PC-9 (cell line): ENCODE data around the gene ARL17A. TPM values are rescaled to one million over a fixed set of nuclear protein-coding genes. Genes with fewer than 3 reads are reported as not detected.
"Not testable (repeated sequence)": the region's sequence is repeated elsewhere in the genome, so short reads cannot be mapped to it uniquely, and the experiment has no call there.

Experiments
- BruUV-seq: library from RNA; stranded (reverse); fragments of 400-500 nt; replicated peaks from 2 replicates; lab custom pipeline; 2021; lab: Mats Ljungman, UMichigan
- CTCF ChIA-PET: fragments of 300-600 bp; sonication (Branson Sonifier 250); formaldehyde crosslinking; loops from one replicate; lab custom pipeline; 2022; ENCODE audit warnings: antibody characterized with exemption; lab: Charles Lee
- POLR2A ChIA-PET: fragments of 300-600 bp; sonication (Branson Sonifier 250); formaldehyde crosslinking; loops from one replicate; lab custom pipeline; 2022; ENCODE audit warnings: antibody characterized with exemption; ENCODE audit not compliant: unreplicated experiment; lab: Charles Lee
- DNase-seq, 2 experiments: peaks; one replicate each; pipeline versions ENCODE4 v3.0.0 to v3.0.0-alpha.2; 2015 to 2022; ENCODE audit warnings: mixed read lengths in 1 of 2
- H2AFZ ChIP-seq: fragments of 200-600 bp; sonication (generic); 2 replicates; pipeline ENCODE4 v1.8.1; 2017; ENCODE audit warnings: antibody characterized with exemption
- H3F3A ChIP-seq: fragments of 200-600 bp; sonication (generic); 2 replicates; pipeline ENCODE4 v1.8.1; 2017; ENCODE audit warnings: antibody characterized with exemption, mild to moderate bottlenecking, low read depth; ENCODE audit not compliant: insufficient read depth
- H3K27ac ChIP-seq: fragments of 200-600 bp; sonication (generic); 2 replicates; pipeline ENCODE4 v1.6.1; 2016; ENCODE audit warnings: mixed run types
- H3K27me3 ChIP-seq: fragments of 200-600 bp; sonication (generic); 2 replicates; pipeline ENCODE4 v1.6.1; 2016; ENCODE audit warnings: low read depth, mixed run types; ENCODE audit not compliant: insufficient read depth
- H3K36me3 ChIP-seq: fragments of 200-600 bp; sonication (generic); 2 replicates; pipeline ENCODE4 v1.6.1; 2016; ENCODE audit warnings: low read depth, mixed run types
- H3K4me1 ChIP-seq: fragments of 200-600 bp; sonication (generic); replicated peaks from 2 replicates; pipeline ENCODE4 v1.6.1; 2016; ENCODE audit warnings: mixed run types; ENCODE audit not compliant: insufficient read depth
- H3K4me2 ChIP-seq: fragments of 200-600 bp; sonication (generic); 2 replicates; pipeline ENCODE4 v1.6.1; 2017; ENCODE audit warnings: mixed run types
- H3K4me3 ChIP-seq: fragments of 200-600 bp; sonication (generic); 2 replicates; pipeline ENCODE4 v1.6.1; 2016; ENCODE audit warnings: mixed run types
- H3K79me2 ChIP-seq: fragments of 200-600 bp; sonication (generic); 2 replicates; pipeline ENCODE4 v1.6.1; 2017; ENCODE audit warnings: low read depth, mixed run types
- H3K9me2 ChIP-seq: fragments of 200-600 bp; sonication (generic); 2 replicates; pipeline ENCODE4 v1.8.1; 2017; ENCODE audit warnings: mild to moderate bottlenecking; ENCODE audit not compliant: insufficient read depth
- H3K9me3 ChIP-seq: fragments of 200-600 bp; sonication (generic); 2 replicates; pipeline ENCODE4 v1.8.1; 2016; ENCODE audit warnings: low read depth; ENCODE audit not compliant: insufficient read depth
- H4K20me1 ChIP-seq: fragments of 200-600 bp; sonication (generic); 2 replicates; pipeline ENCODE4 v1.8.1; 2017; ENCODE audit not compliant: insufficient read depth
- intact Hi-C: fragments of 100-400 bp; cut with micrococcal nuclease; formaldehyde crosslinking; loops from one replicate; pipeline ENCODE4 v1.10.0; 2022; ENCODE audit not compliant: unreplicated experiment
- total RNA-seq: library from RNA; stranded (reverse); gene quantifications from 2 replicates; pipeline ENCODE4 v1.2.3, GENCODE V29; 2021

The ARL17A gene
- total RNA-seq, 1 experiment from 2014 or later, result 41.9 TPM

DNA sequence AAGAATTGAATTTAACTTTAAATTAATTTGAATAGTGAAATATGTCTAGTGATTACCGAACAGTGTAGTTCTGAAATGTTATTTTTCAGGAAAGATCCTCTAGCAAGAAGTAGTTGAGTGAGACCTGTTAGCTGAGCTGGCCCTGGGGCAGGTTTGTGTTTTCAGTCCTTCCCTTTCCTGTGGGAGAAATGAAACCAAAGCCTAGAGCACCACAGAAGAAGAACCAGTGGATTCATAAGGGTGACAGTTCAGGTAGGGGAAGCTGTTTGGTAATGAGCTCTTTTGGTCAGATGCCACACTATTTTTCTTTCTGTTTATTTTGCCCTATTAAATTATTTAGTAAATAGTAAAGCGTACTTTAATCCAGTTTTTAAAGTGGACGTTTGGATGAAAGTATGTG, 37.6 kb upstream of the ARL17A start:
- H3K4me3 ChIP-seq, BruUV-seq, H3K9me2 ChIP-seq, H3K27me3 ChIP-seq, intact Hi-C loops, H3K79me2 ChIP-seq, H3K4me2 ChIP-seq, H3K9me3 ChIP-seq, H4K20me1 ChIP-seq, H3F3A ChIP-seq, H2AFZ ChIP-seq, H3K4me1 ChIP-seq, H3K36me3 ChIP-seq, CTCF ChIA-PET, DNase-seq, H3K27ac ChIP-seq, POLR2A ChIA-PET: not testable (repeated sequence)

DNA sequence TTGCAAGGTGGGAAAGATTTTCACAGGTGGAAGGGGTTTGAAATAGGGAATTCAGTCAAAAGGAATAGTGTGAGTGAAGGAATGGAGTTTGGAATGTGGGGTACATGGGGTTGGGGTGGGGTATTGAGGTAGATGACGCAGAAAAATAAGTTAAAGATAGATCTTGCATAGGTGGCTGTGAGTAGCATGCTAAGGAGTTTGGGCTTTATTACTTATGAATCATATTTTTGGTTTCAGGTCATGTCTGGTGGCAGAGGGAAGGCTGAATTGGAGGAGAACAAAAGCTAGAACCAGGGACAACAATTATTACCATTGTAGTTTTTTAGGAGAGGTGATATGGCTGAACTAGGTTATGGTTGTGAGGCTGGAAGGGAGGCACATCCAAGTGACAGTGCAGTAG, 34.4 kb upstream of the ARL17A start:
- H3K36me3 ChIP-seq, DNase-seq, H3F3A ChIP-seq, H4K20me1 ChIP-seq, H3K79me2 ChIP-seq, H3K4me1 ChIP-seq, H3K4me3 ChIP-seq, CTCF ChIA-PET, H3K27ac ChIP-seq, H2AFZ ChIP-seq, H3K4me2 ChIP-seq, H3K27me3 ChIP-seq, H3K9me3 ChIP-seq, POLR2A ChIA-PET, H3K9me2 ChIP-seq, BruUV-seq, intact Hi-C loops: not testable (repeated sequence)

GRCh38 chr17:46611304-46611703, 31.8 kb upstream of the ARL17A start:
- H3K27ac ChIP-seq, H3K79me2 ChIP-seq, H3K9me3 ChIP-seq, POLR2A ChIA-PET, H3K4me2 ChIP-seq, intact Hi-C loops, DNase-seq, H3K4me3 ChIP-seq, H2AFZ ChIP-seq, H3F3A ChIP-seq, CTCF ChIA-PET, H3K27me3 ChIP-seq, H3K9me2 ChIP-seq, H3K36me3 ChIP-seq, H3K4me1 ChIP-seq, BruUV-seq, H4K20me1 ChIP-seq: not testable (repeated sequence)

DNA sequence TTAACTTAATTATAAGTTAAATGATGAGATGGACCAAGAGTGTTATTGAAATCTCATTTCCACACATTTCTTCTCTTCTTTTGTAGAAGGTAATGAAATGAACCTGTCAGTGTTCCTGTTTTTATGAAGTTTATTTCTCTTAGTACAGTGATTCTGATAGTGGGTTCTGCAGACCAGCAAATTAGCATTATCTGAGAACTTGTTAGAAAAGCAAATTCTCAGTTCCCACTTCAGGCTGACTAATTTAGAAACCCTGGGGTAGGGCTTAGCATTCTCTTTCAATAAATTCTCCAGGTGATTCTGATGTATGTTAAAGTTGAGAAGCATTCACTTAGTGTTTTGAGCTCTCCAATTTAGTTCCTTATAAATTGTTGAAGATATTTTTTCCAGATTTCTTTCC, 23.6 kb upstream of the ARL17A start:
- H3K4me1 ChIP-seq, H3K4me2 ChIP-seq, CTCF ChIA-PET, H3K9me2 ChIP-seq, DNase-seq, BruUV-seq, H3K27me3 ChIP-seq, H3K4me3 ChIP-seq, intact Hi-C loops, H3F3A ChIP-seq, H3K36me3 ChIP-seq, H4K20me1 ChIP-seq, H3K79me2 ChIP-seq, H2AFZ ChIP-seq, H3K9me3 ChIP-seq, H3K27ac ChIP-seq, POLR2A ChIA-PET: not testable (repeated sequence)

GRCh38 chr17:46600767-46601166, 21.3 kb upstream of the ARL17A start:
- H3K27ac ChIP-seq, H3K36me3 ChIP-seq, H3K9me3 ChIP-seq, DNase-seq, H3K9me2 ChIP-seq, H3K79me2 ChIP-seq, H3K4me1 ChIP-seq, H3K27me3 ChIP-seq, H3K4me2 ChIP-seq, H3F3A ChIP-seq, H4K20me1 ChIP-seq, POLR2A ChIA-PET, intact Hi-C loops, BruUV-seq, H3K4me3 ChIP-seq, CTCF ChIA-PET, H2AFZ ChIP-seq: not testable (repeated sequence)

DNA sequence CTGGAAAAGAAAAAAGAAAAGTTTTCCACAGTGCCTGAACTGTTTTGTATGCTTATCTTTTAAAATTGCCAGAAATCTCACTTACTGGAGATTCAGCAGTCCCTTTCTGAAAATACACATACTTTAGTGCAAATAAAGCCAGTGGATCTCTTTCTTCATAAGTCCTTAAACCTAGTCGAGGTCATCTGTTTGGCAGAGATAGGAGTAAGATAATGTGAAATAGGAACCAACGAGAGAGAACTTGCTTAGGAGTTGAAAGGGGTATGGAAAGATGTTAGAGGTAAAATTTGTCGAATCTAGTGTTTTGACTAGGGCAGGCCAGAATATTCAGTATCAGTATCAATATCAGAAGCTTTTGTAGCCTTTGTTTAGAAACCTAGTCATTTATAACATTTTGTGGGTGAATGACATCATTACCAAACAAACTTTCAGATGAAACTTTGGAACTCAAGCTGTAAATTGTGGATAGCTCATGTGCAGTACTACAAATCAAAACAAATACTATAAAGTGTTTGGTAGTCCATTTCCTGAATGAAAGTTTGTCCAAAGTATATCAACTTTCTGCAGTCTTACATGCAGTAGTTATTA, 18.9 kb upstream of the ARL17A start:
- CTCF ChIA-PET, H3K27me3 ChIP-seq, H3K36me3 ChIP-seq, intact Hi-C loops, H4K20me1 ChIP-seq, H3K4me3 ChIP-seq, BruUV-seq, H2AFZ ChIP-seq, H3K27ac ChIP-seq, H3K9me2 ChIP-seq, H3K79me2 ChIP-seq, H3K9me3 ChIP-seq, H3K4me2 ChIP-seq, POLR2A ChIA-PET, H3K4me1 ChIP-seq, DNase-seq, H3F3A ChIP-seq: not testable (repeated sequence)

DNA sequence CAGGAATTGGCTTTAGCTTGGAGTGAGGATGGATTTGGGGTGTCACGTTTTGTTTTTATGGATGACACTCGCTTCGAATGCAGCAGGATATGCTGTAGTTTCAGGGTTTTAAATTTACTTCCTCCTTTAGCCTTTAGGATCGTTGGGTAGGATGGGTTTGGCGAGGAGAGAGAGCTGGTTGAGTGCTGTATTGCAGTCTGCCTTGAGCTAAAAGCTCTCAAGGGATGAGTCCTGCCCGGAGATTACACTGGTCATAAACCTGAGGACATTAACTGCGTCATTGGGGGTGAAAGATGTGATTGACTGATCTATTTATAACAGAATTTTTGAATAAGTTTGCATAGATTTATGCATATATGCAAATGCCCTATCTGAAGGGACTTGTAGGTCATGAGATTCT, 11.8 kb upstream of the ARL17A start:
- H3K9me3 ChIP-seq, POLR2A ChIA-PET, H3K27me3 ChIP-seq, CTCF ChIA-PET, H4K20me1 ChIP-seq, H3K4me3 ChIP-seq, H3K9me2 ChIP-seq, H2AFZ ChIP-seq, H3K36me3 ChIP-seq, H3K27ac ChIP-seq, DNase-seq, intact Hi-C loops, H3K4me2 ChIP-seq, H3K79me2 ChIP-seq, H3K4me1 ChIP-seq, H3F3A ChIP-seq, BruUV-seq: not testable (repeated sequence)
